ENCODE results near the gene HAX1.
"Not testable (repeated sequence)": the region's sequence is repeated elsewhere in the genome, so short reads cannot be mapped to it uniquely, and the experiment has no call there.

Gene HAX1

DNA sequence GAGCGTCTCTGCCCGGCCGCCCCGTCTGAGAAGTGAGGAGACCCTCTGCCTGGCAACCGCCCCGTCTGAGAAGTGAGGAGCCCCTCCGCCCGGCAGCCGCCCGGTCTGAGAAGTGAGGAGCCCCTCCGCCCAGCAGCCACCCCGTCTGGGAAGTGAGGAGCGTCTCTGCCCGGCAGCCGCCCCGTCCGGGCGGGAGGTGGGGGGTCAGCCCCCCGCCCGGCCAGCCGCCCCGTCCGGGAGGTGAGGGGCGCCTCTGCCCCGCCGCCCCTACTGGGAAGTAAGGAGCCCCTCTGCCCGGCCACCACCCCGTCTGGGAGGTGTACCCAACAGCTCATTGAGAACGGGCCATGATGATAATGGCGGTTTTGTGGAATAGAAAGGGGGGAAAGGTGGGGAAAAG, 15.2 kb downstream of the HAX1 start:
- not testable (repeated sequence) for DNase-seq (ENCODE audit: low read depth)

DNA sequence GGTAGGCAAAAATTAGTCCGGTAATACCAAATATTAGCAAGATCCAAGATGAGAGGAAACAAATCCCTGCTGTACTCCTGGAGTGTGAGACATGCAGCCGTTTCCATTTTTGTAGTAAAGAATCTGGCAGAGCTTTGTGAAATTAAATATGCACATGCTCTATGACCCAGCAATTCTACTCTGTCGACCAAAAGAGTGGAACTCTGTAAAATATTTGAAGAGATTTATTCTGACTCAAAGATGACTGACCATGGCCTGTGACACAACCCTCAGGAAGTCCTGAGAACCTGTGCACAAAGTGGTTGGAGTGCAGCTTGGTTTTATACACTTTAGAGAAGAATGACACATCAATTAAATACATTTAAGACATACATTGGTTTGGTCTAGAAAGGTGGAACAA, 16.2 kb downstream of the HAX1 start:
- DNase-seq (ENCODE audit: low read depth) = no peak

DNA sequence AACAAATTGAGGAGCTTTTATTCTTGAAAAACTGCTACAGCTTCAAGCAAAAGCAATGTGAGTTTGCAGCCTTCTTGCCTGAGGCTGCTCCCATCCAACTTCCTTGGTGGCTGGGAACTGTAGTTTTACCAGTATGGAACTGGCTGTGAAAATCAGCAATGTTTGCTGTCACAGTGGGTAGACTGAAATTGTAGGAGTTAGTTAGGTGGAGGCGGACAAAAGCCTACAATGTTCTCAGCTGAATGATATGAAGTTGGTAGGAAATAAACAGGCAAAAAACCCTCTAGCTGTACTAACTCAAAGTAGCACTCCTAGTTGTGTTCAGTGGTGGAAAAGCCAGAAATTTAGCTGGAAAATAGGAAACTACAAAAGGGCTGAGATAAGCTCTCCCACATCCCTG, 18.5 kb downstream of the HAX1 start:
- no peak for DNase-seq (ENCODE audit: low read depth)

DNA sequence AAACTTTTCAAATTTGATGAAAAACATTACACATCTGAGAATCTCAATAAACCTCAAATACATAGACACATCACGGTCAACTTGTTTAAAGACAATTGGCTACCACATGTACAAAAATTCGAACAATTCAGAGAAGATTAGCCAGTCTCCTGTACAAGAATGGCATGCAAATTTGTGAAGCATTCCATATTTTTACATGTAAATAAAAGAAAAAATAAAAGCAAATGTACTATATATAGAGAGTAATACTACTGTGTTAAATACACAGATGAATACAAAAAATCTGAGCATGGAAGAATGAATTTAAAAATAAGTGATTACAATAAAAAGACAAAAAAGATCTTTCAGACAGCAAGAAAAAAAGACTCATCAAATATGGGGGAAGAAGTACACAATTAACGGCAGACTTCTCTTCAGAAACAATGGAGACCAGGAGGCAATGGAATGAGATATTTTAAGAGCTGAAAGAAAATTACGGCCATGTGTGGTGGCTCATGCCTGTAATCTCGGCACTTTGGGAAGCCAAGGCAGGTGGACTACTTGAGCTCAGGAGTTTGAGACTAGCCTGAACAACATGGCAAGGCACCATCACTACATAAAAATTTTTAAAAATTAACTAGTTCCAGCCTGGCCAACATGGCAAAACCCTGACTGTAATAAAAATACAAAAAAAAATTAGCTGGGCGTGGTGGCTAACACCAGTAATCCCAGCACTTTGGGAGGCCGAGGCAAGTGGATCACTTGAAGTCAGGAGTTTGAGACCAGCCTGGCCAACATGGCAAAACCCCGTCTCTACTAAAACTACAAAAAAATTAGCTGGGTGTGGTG, 23.2 kb downstream of the HAX1 start:
- no peak for DNase-seq (ENCODE audit: low read depth)

DNA sequence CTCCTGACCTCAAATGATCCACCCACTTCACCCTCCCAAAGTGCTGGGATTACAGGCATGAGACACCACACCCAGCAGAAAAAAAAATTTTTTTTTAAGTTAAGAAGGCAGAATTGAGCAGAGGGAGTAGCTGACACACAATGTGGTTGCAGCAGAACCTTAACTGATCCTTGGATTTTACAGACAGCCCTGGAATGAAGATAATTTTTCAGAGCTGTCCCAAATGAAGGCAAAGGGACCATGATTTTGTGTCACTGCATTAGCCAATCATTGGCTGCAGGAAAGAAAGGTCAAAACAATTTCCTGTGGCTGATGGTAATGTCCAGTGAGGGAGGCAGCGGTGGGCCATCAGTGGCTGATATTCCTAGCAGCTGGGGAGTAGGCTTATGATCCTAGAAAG, 29.2 kb downstream of the HAX1 start:
- no peak for DNase-seq (ENCODE audit: low read depth)

DNA sequence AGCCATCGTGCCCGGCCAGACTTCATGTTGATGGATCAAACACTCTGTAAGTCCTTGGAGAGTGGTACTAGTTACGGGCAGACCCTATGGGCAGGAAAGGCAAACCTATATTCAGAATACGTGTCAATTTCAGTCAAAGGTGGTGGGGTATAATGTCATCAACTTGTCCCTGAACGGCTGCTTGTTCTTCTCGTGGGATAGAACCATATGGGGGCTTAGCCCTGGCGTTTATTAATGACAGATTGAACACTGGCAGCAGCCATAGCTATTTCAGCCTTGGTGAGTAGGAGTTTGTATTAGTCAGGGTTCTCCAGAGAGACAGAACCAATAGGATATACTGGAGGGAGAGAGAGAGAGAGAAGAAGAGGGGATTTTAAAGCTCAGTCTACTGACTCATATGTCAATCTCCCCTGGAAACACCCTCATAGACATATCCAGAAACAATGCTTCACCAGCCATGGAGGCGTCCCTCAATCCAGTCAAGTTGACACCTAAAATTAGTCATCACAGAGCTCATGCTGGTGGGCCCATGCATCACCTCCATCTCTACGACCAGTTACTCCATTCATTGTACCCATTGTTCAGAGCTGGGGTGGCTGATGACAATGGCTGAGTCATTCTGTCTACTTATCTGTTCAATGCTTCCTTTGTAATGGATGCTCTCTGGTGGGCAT, 32.4 kb downstream of the HAX1 start:
- DNase-seq (ENCODE audit: low read depth) = no peak

DNA sequence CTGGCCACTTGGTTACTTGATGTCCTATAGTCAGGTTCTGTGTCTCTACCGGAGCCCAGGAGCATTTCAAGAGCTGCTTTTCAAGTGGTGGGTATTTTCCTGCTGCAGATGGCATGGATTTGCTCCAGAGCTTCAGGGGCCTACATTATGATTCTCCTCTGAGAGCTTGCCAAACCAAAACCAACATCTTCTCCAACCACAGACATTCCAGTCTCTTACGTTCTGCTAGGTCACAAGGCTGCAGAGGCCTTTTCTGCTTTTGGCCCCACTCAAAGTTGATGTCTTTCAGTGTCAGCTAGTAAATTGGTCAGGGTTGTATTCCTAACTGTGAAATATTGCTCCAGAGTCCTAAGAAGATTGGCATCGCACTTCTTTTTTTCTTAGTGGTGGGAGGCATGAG, 33.7 kb downstream of the HAX1 start:
- no peak for DNase-seq (ENCODE audit: low read depth)

DNA sequence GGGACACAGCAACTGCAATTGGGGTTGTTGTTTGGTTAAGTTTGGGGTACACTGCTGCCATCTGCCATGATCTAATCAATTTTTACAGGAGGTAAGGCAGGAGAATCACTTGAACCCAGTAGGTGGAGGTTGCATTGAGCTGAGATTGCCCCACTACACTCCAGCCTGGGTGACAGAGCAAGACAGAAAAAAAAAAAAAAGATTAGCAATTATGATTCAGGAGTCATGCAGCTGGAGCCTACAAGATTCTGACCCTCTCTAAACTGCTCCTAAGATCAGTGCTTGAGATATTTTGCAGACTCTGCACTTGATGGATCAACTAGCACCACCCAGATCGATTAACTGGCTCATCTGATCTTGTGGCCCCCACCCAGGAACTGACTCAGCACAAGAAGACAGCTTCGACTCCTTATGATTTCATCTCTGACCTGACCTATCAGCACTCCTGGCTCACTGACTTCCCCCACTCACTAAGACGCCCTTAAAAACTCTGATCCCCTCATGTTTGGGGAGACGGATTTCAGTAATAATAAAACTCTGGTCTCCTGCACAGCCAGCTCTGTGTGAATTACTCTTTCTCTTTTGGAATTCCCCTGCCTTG, 35.3 kb downstream of the HAX1 start:
- DNase-seq (ENCODE audit: low read depth) = not testable (repeated sequence)

DNA sequence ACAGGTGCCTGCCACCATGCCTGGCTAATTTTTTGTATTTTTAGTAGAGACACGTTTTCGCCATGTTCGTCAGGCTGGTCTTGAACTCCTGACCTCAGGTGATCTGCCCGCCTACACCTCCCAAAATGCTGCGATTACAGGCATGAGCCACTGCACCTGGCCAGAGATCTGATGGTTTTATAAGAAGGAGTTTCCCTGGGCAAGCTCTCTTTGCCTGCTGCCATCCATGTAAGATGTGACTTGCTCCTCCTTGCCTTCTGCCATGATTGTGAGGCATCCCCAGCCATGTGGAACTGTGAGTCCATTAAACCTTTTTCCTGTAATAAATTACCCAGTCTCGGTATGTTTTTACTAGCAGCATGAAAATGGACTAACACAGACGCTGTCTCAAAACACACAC, 36.7 kb downstream of the HAX1 start:
- not testable (repeated sequence) for DNase-seq (ENCODE audit: low read depth)

DNA sequence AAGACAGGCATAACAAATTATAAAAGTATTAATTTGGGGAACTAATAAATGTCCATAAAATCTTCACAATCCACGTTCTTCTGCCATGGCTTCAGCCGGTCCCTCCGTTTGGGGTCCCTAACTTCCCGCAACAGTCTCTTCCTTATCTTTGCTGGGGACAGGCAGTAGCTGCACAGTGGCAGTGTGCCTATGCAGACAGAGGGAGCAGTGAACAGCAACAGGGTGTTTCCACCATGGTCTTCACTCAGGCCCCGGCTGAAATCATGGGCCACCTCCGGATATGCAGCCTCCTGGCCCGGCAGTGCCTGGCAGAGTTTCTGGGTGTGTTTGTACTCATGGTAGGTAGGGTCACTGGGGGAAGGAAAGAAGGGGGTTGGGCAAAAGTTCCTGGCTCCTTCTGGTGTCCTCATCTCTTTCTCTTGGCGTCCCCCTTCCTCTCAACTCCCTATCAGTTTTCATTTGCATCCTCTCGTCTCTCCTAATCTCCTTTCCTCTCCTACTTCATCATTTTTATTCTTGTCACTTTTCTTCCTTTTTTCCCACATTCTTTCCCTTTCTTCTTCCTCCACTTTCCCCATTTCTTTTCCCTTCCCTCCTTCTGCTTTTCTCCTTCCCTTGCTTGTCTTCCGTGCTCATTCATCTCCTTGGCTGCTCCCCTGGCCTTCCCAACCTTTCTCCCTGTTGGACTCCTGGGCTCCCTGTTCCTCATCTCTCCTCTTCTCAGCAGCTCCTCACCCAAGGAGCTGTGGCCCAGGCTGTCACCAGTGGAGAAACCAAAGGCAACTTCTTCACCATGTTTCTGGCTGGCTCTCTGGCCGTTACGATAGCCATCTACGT, 40.0 kb downstream of the HAX1 start:
- not testable (repeated sequence) for DNase-seq (ENCODE audit: low read depth)

DNA sequence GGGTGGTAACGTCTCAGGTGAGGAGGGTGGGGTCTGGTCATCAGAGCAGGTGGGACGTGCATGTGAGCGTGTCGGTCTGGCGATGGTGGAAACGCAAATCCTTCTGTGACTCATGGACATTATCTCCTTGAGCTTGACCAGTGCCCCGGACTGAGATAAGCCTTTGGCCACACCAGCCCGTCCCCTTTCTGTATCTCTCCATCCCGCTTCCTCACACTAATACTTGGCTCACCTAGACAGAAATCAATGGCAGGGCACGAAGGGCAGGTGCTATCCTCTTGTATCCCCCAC, 40.6 kb downstream of the HAX1 start:
- no peak for DNase-seq (ENCODE audit: low read depth)

DNA sequence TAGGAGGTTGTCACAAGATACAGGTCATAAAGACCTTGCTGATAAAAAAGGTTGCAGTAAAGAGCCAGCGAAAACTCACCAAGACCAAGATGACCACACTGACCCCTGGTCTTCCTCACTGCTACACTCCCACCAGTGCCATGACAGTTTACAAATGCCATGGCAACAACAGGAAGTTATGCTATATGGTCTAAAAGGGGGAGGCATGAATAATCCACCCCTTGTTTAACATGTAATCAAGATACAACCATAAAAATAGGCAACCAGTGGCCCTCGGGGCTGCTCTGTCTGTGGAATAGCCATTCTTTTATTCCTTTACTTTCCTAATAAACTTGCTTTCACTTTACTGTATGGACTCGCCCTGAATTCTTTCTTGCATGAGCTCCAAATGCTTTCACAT, 41.8 kb downstream of the HAX1 start:
- not testable (repeated sequence) for DNase-seq (ENCODE audit: low read depth)

DNA sequence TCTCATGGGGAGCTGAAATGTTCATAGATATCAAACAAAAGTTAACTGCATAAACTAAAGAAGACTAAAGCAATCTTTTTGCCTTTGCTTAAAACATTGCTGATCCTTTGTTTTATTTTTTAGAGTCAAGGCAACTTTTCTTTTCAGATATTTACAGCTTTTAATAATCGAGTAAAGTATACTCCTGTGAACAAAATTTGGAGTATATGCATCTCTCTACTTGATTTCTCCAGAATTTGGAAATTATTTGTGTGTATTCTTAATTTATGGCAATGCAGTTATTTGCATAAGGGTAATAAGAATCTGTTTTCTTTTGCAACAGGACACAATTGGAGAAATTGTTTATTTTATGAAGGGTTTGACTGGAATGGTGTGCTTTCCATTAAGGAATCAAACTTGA, 44.3 kb downstream of the HAX1 start:
- DNase-seq (ENCODE audit: low read depth) = no peak

DNA sequence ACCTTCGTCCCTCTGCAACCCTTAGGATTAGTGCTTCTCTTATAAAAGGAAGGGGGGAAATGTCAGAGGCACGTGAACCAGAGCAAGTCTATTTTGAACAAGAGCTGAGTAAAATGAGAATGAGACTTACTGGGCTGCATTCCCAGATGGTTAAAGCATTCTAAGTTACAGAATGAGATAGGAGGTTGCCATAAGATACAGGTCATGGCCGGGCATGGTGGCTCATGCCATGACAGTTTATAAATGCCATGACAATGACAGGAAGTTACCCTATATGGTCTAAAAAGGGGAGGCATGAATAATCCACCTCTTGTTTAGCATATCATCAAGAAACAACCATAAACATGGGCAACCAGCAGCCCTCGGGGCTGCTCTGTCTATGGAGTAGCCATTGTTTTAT, 46.0 kb downstream of the HAX1 start:
- no peak for DNase-seq (ENCODE audit: low read depth)

DNA sequence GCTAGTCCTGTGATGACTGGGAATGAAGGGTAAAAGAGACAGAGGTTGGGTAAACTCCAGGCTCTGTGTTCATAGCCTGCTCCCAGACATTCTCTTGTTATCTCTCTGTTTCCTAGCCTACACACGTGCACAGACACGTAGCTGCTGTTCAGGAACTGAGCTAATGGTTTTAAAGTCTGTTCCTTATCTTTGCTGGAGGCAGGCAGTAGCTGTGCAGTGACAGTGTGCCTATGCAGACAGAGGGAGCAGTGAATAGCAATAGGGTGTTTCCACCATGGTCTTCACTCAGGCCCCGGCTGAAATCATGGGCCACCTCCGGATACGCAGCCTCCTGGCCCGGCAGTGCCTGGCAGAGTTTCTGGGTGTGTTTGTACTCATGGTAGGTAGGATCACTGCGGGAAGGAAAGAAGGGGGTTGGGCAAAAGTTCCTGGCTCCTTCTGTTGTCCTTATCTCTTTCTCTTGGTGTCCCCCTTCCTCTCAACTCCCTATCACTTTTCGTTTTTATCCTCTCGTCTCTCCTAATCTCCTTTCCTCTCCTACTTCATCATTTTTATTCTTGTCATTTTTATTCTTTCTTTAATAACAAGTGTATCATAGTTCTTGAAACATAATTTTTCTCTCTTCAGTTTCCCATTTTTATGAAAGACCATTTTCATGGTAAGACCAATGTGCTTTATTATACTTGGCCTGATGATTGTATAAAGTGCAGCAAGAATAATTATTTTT, 48.6 kb downstream of the HAX1 start, which contains the start of gene AQP10:
AQP10 (plus strand) TSS at position 212 of the 727 bp plus-strand sequence; CDS start at position 275, 63 bp downstream.
- DNase-seq (ENCODE audit: low read depth) = no peak

DNA sequence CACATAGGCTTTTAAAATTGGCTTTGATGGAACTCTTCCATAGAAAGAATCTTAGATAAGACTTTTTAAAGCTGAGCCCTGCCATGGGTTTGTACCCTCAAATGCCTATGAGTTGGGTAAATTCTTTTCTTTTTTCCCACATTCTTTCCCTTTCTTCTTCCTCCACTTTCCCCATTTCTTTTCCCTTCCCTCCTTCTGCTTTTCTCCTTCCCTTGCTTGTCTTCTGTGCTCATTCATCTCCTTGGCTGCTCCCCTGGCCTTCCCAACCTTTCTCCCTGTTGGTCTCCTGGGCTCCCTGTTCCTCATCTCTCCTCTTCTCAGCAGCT, 49.1 kb downstream of the HAX1 start:
- DNase-seq (ENCODE audit: low read depth) = not testable (repeated sequence)

DNA sequence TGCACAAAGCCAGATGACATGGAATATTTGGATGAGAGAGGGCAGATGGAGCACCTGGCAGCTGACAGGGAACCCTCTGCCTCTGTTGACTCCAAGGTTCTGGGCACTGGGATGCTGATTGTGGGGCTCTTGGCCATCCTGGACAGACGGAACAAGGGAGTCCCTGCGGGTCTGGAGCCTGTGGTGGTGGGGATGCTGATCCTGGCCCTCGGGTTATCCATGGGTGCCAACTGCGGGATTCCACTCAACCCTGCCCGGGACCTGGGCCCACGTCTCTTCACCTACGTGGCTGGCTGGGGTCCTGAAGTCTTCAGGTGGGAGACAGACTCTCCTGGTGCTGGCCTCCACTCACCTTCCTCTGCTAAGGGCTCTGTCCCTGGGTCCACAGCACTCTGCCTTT, 51.1 kb downstream of the HAX1 start:
- no peak for DNase-seq (ENCODE audit: low read depth)

DNA sequence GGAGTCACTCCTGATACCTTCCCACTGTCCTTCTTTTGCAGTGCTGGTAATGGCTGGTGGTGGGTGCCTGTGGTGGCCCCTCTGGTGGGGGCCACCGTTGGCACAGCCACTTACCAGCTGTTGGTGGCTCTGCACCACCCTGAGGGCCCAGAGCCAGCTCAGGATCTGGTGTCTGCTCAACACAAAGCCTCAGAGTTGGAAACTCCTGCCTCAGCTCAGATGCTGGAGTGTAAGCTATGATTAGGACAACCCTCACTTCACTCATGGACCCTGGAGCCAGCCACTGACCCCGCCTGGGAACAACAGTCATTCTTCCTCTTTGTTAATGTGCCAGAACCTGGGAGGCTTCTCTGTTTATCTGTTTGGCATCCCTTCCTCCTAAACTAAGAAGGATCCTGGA, 51.8 kb downstream of the HAX1 start:
- no peak for DNase-seq (ENCODE audit: low read depth)

DNA sequence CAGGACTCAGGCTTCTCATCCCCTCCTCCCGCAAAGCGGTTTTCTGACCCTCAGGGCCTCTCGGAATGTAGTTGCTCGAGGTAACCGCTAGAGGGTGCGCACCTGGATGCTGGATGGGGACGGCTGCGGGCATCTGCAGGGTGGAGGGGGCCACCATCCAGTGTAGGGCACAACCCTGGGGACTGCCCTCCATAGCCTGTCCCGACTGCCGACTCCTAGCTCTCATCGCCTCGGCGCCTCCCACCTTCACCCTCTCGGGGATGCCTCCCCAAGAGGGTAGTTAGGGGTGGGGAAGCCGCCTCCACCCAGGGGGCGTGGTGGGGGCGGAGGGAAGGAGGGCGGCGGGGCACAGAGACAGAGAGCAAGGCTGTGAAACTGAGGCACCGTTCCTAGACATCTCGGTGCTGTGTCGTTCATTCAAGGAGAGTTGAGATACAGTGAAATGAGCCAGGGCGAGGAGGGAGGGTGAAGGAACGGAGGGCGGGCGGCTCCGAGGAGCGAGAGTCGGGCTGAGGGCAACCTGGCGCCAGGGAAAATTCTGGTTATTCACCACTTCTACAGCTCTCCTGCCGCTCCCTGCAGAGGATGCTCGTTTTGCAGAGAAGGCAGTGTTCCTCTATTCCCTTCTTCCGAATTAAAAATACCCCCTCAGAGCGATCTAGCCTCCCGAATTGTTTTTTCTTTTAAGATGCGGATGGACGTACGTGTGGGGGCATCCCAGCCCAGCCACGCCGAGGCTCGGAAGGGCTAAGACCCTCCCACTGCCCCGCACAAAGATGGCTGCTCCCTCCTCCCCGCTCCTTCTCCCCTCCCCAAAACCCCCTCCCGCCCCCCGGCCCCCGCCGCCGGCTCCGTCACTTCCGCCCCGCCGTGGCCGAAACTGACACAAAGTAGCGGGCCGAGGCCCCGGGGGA, 52.5 kb downstream of the HAX1 start, which contains the start of gene ATP8B2:
ATP8B2 (plus strand) TSS at position 857 of the 914 bp plus-strand sequence. CDS start 2,617 bp downstream, outside the sequence.
- DNase-seq (ENCODE audit: low read depth) = peak; percentile 71
